IMR-90 (cell line): ENCODE results near the gene CSNK2A3.

ENCODE experiments used
- BHLHE40 ChIP-seq: fragments of 150-350 bp; IDR thresholded peaks from 2 replicates; pipeline ENCODE4 v1.6.1; 2016; ENCODE audit warnings: mild to moderate bottlenecking, low read depth, low read length
- CTCF ChIP-seq: conservative IDR thresholded peaks from 2 replicates; pipeline ENCODE4 v1.5.1; 2012; ENCODE audit warnings: mild to moderate bottlenecking, low read depth, low read length, improper control_type of control experiment
- ELK1 ChIP-seq: fragments of 150-350 bp; IDR thresholded peaks from 2 replicates; pipeline ENCODE4 v1.6.1; 2016; ENCODE audit warnings: low read depth, mild to moderate bottlenecking, low read length, moderate library complexity, borderline replicate concordance
- MXI1 ChIP-seq: IDR thresholded peaks from 2 replicates; pipeline ENCODE4 v1.6.1; 2012; ENCODE audit warnings: low read depth, mild to moderate bottlenecking, low read length, moderate library complexity, borderline replicate concordance
- POLR2A ChIP-seq: IDR thresholded peaks from 2 replicates; pipeline ENCODE4 v1.6.1; 2012; ENCODE audit warnings: mild to moderate bottlenecking, low read depth, low read length
- RAD21 ChIP-seq: IDR thresholded peaks from 2 replicates; pipeline ENCODE4 v1.6.1; 2012; ENCODE audit warnings: low read length, improper control_type of control experiment
- RFX5 ChIP-seq: IDR thresholded peaks from 2 replicates; pipeline ENCODE4 v1.8.0; 2012; ENCODE audit warnings: low read depth, mild to moderate bottlenecking, low read length, moderate library complexity
- SMC3 ChIP-seq: fragments of 150-350 bp; IDR thresholded peaks from 2 replicates; pipeline ENCODE4 v1.6.1; 2016; ENCODE audit warnings: low read depth, mild to moderate bottlenecking, antibody characterized with exemption, low read length, moderate library complexity
- USF2 ChIP-seq: fragments of 150-350 bp; IDR thresholded peaks from 2 replicates; pipeline ENCODE4 v1.6.1; 2017; ENCODE audit warnings: mild to moderate bottlenecking, antibody characterized with exemption, low read length, low read depth

GRCh38 chr11:11387622-11388305 is 34.7 kb upstream of the CSNK2A3 start:
- TF ChIP-seq CTCF: no peak
- no peak for TF ChIP-seq POLR2A
- TF ChIP-seq SMC3: no peak
- no peak for TF ChIP-seq BHLHE40
- TF ChIP-seq RAD21: no peak
- TF ChIP-seq USF2: no peak
- no peak for TF ChIP-seq ELK1
- TF ChIP-seq MXI1: no peak
- TF ChIP-seq RFX5: no peak
